ENCODE data around the gene SHROOM2.

The SHROOM2 gene

GRCh38 chrX:9882669-9883446, 96.6 kb downstream of the SHROOM2 start:
- Histone ChIP-seq H3K4me3 (ENCODE audit: low read depth, low read length) (no peak overlapping the region), H3K27me3 (replicated peaks) (no peaks in the 10 kb centered on the region), H3K27ac (peak overlapping the region; percentile 26), H3K36me3 (replicated peaks) (no peaks in the 10 kb centered on the region)
- peak; percentile 9 for TF ChIP-seq CTCF (IDR thresholded peaks at IDR 0.05; ENCODE audit: low read depth, low read length, missing control alignments)
- peak; percentile 76 for DNase-seq
- in situ Hi-C loops (cut with HindIII; ENCODE audit: low pct_ligation_motif_present, low sequenced_read_pairs): no loop called here

GRCh38 chrX:9884031-9884779, 98.0 kb downstream of the SHROOM2 start:
- no peaks in the 10 kb centered on the region for H3K36me3 ChIP-seq (replicated peaks)
- TF ChIP-seq CTCF (IDR thresholded peaks at IDR 0.05; ENCODE audit: low read depth, low read length, missing control alignments): no peak
- H3K27ac ChIP-seq: no peak overlapping the region
- in situ Hi-C loops (cut with HindIII; ENCODE audit: low pct_ligation_motif_present, low sequenced_read_pairs): no loop called here
- H3K4me3 ChIP-seq (ENCODE audit: low read depth, low read length): no peak overlapping the region
- no peaks in the 10 kb centered on the region for H3K27me3 ChIP-seq (replicated peaks)
- no peak for DNase-seq

DNA sequence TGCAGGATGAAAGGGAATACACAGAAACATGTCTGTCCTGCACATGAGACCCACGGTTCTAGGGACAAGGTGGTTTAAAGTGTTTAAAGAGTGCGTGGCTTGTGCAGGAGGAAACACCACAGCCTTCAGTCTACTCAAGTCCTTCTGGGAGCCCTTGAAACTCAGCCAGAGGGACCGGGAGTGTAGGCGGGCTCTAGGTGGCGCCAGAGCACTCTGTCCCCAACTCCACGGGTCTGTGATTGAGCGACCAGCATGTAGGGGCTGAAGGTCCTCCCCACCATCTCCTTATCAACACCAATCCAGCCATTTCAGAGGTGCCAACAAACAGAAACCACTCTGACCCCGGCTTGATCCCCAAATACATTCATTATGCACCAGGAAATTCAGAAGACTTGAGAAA, 98.9 kb downstream of the SHROOM2 start:
- no peaks in the 10 kb centered on the region for H3K27me3 ChIP-seq (replicated peaks)
- in situ Hi-C loops (cut with HindIII; ENCODE audit: low pct_ligation_motif_present, low sequenced_read_pairs): no loop called here
- peak; percentile 63 for DNase-seq
- H3K27ac ChIP-seq: no peak overlapping the region
- TF ChIP-seq CTCF (IDR thresholded peaks at IDR 0.05; ENCODE audit: low read depth, low read length, missing control alignments): peak; percentile 85
- H3K4me3 ChIP-seq (ENCODE audit: low read depth, low read length): no peak overlapping the region
- no peaks in the 10 kb centered on the region for H3K36me3 ChIP-seq (replicated peaks)

DNA sequence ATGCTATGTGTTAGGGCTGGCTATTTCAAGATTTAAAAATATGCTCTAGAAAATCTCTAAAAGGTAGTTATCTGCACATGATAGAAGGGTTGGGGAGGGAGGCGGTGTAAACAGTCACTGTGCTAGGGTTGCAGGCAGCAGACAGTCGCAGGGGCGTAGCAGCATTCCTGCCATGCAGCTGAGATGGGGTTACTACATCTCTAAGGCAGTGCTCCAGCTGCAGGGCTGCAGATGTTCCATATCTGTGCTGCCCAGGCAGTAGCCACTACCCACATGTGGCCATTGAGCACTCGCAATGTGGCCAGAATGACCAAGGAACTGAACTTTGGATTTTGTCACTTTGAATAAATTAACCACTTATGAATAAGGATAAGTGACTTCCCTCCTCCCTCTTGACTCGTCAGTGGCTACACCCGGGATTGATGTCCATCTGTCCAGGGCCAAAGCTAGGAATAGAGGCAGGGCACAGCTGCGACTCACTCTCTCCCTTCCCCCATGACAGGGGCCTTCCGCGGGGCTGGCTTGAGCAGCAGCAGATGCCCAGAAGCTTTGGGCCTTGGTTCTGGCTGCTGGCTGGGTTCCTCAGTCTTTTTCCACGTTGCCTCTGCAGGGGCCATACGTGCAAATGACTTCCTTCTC, 101.5 kb downstream of the SHROOM2 start:
- no peak for TF ChIP-seq CTCF (IDR thresholded peaks at IDR 0.05; ENCODE audit: low read depth, low read length, missing control alignments)
- H3K4me3 ChIP-seq (ENCODE audit: low read depth, low read length): no peak overlapping the region
- no peaks in the 10 kb centered on the region for H3K27me3 ChIP-seq (replicated peaks)
- in situ Hi-C loops (cut with HindIII; ENCODE audit: low pct_ligation_motif_present, low sequenced_read_pairs): no loop called here
- no peak overlapping the region for H3K27ac ChIP-seq
- DNase-seq: no peak
- H3K36me3 ChIP-seq (replicated peaks): no peaks in the 10 kb centered on the region

GRCh38 chrX:9888953-9889470, 102.8 kb downstream of the SHROOM2 start:
- Histone ChIP-seq H3K4me3 (ENCODE audit: low read depth, low read length) (no peak overlapping the region), H3K27me3 (replicated peaks) (no peaks in the 10 kb centered on the region), H3K36me3 (replicated peaks) (no peaks in the 10 kb centered on the region), H3K27ac (no peak overlapping the region)
- no peak for TF ChIP-seq CTCF (IDR thresholded peaks at IDR 0.05; ENCODE audit: low read depth, low read length, missing control alignments)
- DNase-seq: no peak
- in situ Hi-C loops (cut with HindIII; ENCODE audit: low pct_ligation_motif_present, low sequenced_read_pairs): no loop called here
